SK-N-SH (cell line): ENCODE results near the gene FTL. TPM values are rescaled to one million over a fixed set of nuclear protein-coding genes. Genes with fewer than 3 reads are reported as not detected.

Experiments used
- CTCF ChIA-PET: fragments of 300-600, 350-600 bp; formaldehyde crosslinking; extraction: SDS; loops from one replicate; lab custom pipeline; 2021; lab: Yijun Ruan, JAX
- POLR2A ChIA-PET: fragments of 350-600 bp; sonication (Branson Sonifier 250); formaldehyde crosslinking; extraction: SDS; loops from one replicate; lab custom pipeline; 2020; ENCODE audit warnings: antibody characterized with exemption, inconsistent platforms; lab: Yijun Ruan, JAX
- DNase-seq: peaks from one replicate; pipeline ENCODE4 v3.0.0; 2012
- H2AFZ ChIP-seq: fragments of 200-600 bp; sonication (generic); 2 replicates; pipeline ENCODE4 v1.8.1; 2016; ENCODE audit warnings: antibody characterized with exemption, mild to moderate bottlenecking, low read depth
- H3F3A ChIP-seq: fragments of 200-600 bp; sonication (generic); replicated peaks from 2 replicates; pipeline ENCODE3; 2016; ENCODE audit warnings: antibody characterized with exemption, mild to moderate bottlenecking; ENCODE audit not compliant: insufficient read depth
- H3K27ac ChIP-seq, 2 experiments: fragments of 200-500 bp in 1 of 2; fragments of 200-600 bp in 1 of 2; sonication (Bioruptor generic) in 1 of 2; sonication (generic), shearing (Covaris generic) in 1 of 2; 2 replicates each; pipeline versions ENCODE4 v1.5.1 to v1.6.1; 2014 to 2016; ENCODE audit warnings: low read depth in 2 of 2, inconsistent platforms in 1 of 2, low read length in 1 of 2, mild to moderate bottlenecking in 1 of 2, mixed read lengths in 1 of 2
- H3K27me3 ChIP-seq: fragments of 200-600 bp; sonication (generic), shearing (Covaris generic); 2 replicates; pipeline ENCODE4 v1.6.1; 2016; ENCODE audit warnings: mixed run types; ENCODE audit not compliant: insufficient read depth
- H3K36me3 ChIP-seq, 2 experiments: fragments of 200-500 bp in 1 of 2; fragments of 200-600 bp in 1 of 2; sonication (Bioruptor generic) in 1 of 2; sonication (generic) in 1 of 2; replicated peaks in 1 of 2; 2 replicates each; pipeline versions ENCODE3 to v1.5.1; 2014 to 2016; ENCODE audit warnings: low read length in 1 of 2, mild to moderate bottlenecking in 1 of 2; ENCODE audit not compliant: insufficient read depth in 2 of 2, control insufficient read depth in 1 of 2
- H3K4me1 ChIP-seq, 2 experiments: fragments of 200-500 bp in 1 of 2; fragments of 200-600 bp in 1 of 2; sonication (Bioruptor generic) in 1 of 2; sonication (generic), shearing (Covaris generic) in 1 of 2; 2 replicates each; pipeline versions ENCODE4 v1.5.1 to v1.6.1; 2014 to 2016; ENCODE audit warnings: low read depth in 1 of 2, low read length in 1 of 2, mixed run types in 1 of 2; ENCODE audit not compliant: insufficient read depth in 2 of 2, control insufficient read depth in 1 of 2
- H3K4me2 ChIP-seq: fragments of 200-600 bp; sonication (generic), shearing (Covaris generic); 2 replicates; pipeline ENCODE4 v1.6.1; 2017; ENCODE audit warnings: mixed run types
- H3K4me3 ChIP-seq, 2 experiments: fragments of 200-500 bp in 1 of 2; fragments of 200-600 bp in 1 of 2; sonication (Bioruptor generic) in 1 of 2; sonication (generic), shearing (Covaris generic) in 1 of 2; 2 replicates each; pipeline versions ENCODE4 v1.5.1 to v1.8.1; 2014 to 2016; ENCODE audit warnings: low read depth in 2 of 2, inconsistent platforms in 1 of 2, low read length in 1 of 2, mild to moderate bottlenecking in 1 of 2, mixed read lengths in 1 of 2, moderate library complexity in 1 of 2
- H3K79me2 ChIP-seq: fragments of 200-600 bp; sonication (generic); 2 replicates; pipeline ENCODE4 v1.8.1; 2017; ENCODE audit warnings: mild to moderate bottlenecking; ENCODE audit not compliant: insufficient read depth
- H3K9ac ChIP-seq: fragments of 200-600 bp; sonication (generic); 2 replicates; pipeline ENCODE4 v1.6.1; 2017; ENCODE audit warnings: mixed run types
- H3K9me2 ChIP-seq: fragments of 200-600 bp; sonication (generic); 2 replicates; pipeline ENCODE4 v1.6.1; 2017; ENCODE audit warnings: mixed run types
- H3K9me3 ChIP-seq: fragments of 200-600 bp; sonication (generic); 2 replicates; pipeline ENCODE4 v1.6.1; 2017; ENCODE audit warnings: mixed run types, mild to moderate bottlenecking, moderate library complexity
- H4K20me1 ChIP-seq: fragments of 200-600 bp; sonication (generic); 2 replicates; pipeline ENCODE4 v1.6.1; 2017; ENCODE audit warnings: mild to moderate bottlenecking, mixed run types; ENCODE audit not compliant: insufficient read depth
- ELF1 ChIP-seq: IDR thresholded peaks from 2 replicates; pipeline ENCODE4 v1.4.0; 2012
- GATA2 ChIP-seq: sonication (generic); formaldehyde crosslinking; IDR thresholded peaks from 2 replicates; pipeline ENCODE4 v1.5.0; 2020; ENCODE audit warnings: mild to moderate bottlenecking, missing genetic modification reagents
- NRF1 ChIP-seq: IDR thresholded peaks from 2 replicates; pipeline ENCODE4 v1.6.1; 2012; ENCODE audit warnings: low read depth, mild to moderate bottlenecking, low read length
- RFX5 ChIP-seq: IDR thresholded peaks from 2 replicates; pipeline ENCODE4 v1.6.1; 2012; ENCODE audit warnings: mild to moderate bottlenecking, improper control_type of control experiment, low read length
- SIN3A ChIP-seq: IDR thresholded peaks from 2 replicates; pipeline ENCODE4 v1.6.1; 2012; ENCODE audit warnings: low read depth, mild to moderate bottlenecking, low read length, moderate library complexity, borderline replicate concordance
- TCF12 ChIP-seq: IDR thresholded peaks from 2 replicates; pipeline ENCODE4 v1.4.0; 2012
- WGBS: methylation state at CpG from one replicate; pipeline ENCODE4 v1.1.6; 2017; ENCODE audit warnings: low lambda C conversion rate; 5-methylcytosine and 5-hydroxymethylcytosine counted together
- polyA plus RNA-seq, 3 experiments: library from polyadenylated mRNA; depleted of rRNA; stranded (reverse); fragments of >200 nt; gene quantifications; 2 replicates each; pipeline ENCODE4 v1.2.3, GENCODE V29; 2012
- TF ChIP-seq, protein P1 (sequence below): IDR thresholded peaks from 2 replicates; pipeline ENCODE4 v1.4.0; 2012; ENCODE audit warnings: low read depth
- TF ChIP-seq, protein P2 (sequence below): IDR thresholded peaks from 2 replicates; pipeline ENCODE4 v1.6.1; 2012; ENCODE audit warnings: mild to moderate bottlenecking, low read depth, low read length, moderate library complexity
- TF ChIP-seq, protein P3 (sequence below): IDR thresholded peaks from 2 replicates; pipeline ENCODE4 v1.4.0; 2012; ENCODE audit warnings: low read depth, borderline replicate concordance

FTL gene
- polyA plus RNA-seq, 1 of the 3 experiments (the other 2 are of a cell fraction) = 875 TPM

DNA sequence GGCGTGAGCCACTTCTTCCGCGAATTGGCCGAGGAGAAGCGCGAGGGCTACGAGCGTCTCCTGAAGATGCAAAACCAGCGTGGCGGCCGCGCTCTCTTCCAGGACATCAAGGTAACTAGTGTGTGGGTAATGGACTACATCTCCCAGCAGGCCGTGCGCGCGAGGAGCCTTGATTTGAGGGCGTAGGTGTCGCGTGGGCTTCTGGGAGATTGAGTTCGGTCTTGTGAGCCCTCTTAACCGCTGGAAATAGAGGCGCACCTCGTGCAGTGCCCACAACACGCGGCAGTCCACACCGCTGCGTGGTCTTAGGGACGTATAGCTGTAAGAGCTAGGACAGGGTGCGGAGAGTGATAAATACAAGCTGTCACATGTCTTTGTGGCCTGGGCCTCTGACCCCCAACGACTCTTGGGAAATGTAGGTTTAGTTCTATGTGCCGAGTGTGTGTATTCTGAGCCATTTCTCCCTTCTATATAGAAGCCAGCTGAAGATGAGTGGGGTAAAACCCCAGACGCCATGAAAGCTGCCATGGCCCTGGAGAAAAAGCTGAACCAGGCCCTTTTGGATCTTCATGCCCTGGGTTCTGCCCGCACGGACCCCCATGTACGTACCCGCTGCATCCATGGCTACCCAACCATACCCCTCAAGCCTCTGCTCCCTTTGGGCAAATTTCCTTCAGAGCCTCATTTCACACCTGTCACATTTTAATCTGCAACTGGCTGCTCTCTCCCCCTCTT is 864 bp downstream of the FTL start (continued):
- TF ChIP-seq, protein P1, sequence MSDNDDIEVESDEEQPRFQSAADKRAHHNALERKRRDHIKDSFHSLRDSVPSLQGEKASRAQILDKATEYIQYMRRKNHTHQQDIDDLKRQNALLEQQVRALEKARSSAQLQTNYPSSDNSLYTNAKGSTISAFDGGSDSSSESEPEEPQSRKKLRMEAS = peak; percentile 31; the same call in 1 of the 2 replicates
- TF ChIP-seq GATA2 (CRISPR knock-in tag) = no peak
- no peak for TF ChIP-seq TCF12

GRCh38 chr19:48966541-48967345 is 1.6 kb downstream of the FTL start:
- TF ChIP-seq, protein P2, sequence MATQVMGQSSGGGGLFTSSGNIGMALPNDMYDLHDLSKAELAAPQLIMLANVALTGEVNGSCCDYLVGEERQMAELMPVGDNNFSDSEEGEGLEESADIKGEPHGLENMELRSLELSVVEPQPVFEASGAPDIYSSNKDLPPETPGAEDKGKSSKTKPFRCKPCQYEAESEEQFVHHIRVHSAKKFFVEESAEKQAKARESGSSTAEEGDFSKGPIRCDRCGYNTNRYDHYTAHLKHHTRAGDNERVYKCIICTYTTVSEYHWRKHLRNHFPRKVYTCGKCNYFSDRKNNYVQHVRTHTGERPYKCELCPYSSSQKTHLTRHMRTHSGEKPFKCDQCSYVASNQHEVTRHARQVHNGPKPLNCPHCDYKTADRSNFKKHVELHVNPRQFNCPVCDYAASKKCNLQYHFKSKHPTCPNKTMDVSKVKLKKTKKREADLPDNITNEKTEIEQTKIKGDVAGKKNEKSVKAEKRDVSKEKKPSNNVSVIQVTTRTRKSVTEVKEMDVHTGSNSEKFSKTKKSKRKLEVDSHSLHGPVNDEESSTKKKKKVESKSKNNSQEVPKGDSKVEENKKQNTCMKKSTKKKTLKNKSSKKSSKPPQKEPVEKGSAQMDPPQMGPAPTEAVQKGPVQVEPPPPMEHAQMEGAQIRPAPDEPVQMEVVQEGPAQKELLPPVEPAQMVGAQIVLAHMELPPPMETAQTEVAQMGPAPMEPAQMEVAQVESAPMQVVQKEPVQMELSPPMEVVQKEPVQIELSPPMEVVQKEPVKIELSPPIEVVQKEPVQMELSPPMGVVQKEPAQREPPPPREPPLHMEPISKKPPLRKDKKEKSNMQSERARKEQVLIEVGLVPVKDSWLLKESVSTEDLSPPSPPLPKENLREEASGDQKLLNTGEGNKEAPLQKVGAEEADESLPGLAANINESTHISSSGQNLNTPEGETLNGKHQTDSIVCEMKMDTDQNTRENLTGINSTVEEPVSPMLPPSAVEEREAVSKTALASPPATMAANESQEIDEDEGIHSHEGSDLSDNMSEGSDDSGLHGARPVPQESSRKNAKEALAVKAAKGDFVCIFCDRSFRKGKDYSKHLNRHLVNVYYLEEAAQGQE = no peak
- TF ChIP-seq NRF1 (no peak), RFX5 (no peak), SIN3A (no peak), ELF1 (no peak)
- TF ChIP-seq, protein P3, sequence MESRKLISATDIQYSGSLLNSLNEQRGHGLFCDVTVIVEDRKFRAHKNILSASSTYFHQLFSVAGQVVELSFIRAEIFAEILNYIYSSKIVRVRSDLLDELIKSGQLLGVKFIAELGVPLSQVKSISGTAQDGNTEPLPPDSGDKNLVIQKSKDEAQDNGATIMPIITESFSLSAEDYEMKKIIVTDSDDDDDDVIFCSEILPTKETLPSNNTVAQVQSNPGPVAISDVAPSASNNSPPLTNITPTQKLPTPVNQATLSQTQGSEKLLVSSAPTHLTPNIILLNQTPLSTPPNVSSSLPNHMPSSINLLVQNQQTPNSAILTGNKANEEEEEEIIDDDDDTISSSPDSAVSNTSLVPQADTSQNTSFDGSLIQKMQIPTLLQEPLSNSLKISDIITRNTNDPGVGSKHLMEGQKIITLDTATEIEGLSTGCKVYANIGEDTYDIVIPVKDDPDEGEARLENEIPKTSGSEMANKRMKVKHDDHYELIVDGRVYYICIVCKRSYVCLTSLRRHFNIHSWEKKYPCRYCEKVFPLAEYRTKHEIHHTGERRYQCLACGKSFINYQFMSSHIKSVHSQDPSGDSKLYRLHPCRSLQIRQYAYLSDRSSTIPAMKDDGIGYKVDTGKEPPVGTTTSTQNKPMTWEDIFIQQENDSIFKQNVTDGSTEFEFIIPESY = 0 out of 2 replicates have a peak, but pooled peaks have one; percentile 2
- H4K20me1 ChIP-seq = peaks cover 18% of the 10 kb centered on the region
- peaks cover 13 to 34% of the 10 kb centered on the region in 2 experiments for H3K36me3 ChIP-seq
- H3K9ac ChIP-seq = peak overlapping the region; percentile 92
- peaks cover 17 to 26% of the 10 kb centered on the region in 2 experiments; a peak in 3 of 4 replicates for H3K4me1 ChIP-seq
- H2AFZ ChIP-seq = no peak overlapping the region
- WGBS = 67% methylated on average over 10 of the region's 10 CpGs
- POLR2A ChIA-PET = interaction anchor here (0.8 kb wide), 1 partner anchor 10 kb away, joined by 3 read pairs; no protein-coding TSS in a partner anchor
- no peaks in the 10 kb centered on the region for H3K9me2 ChIP-seq
- no peaks in the 10 kb centered on the region for H3K27me3 ChIP-seq
- peaks cover 50% of the 10 kb centered on the region for H3F3A ChIP-seq
- no peaks in the 10 kb centered on the region for H3K9me3 ChIP-seq
- DNase-seq = no peak
- peak overlapping the region; percentile 68 to 74 for H3K4me3 ChIP-seq
- peak overlapping the region in 1 of 2 experiments; percentile 8; a peak in 1 of 4 replicates for H3K27ac ChIP-seq
- peaks cover 19% of the 10 kb centered on the region for H3K79me2 ChIP-seq
- H3K4me2 ChIP-seq = peak overlapping the region; percentile 98
- CTCF ChIA-PET = interaction anchor here (0.6 to 3.9 kb wide), 8 partner anchors 26 to 213 kb away, joined by 3 to 12 read pairs (median 6); partner anchors contain the start of genes GYS1, HSD17B14 and RUVBL2
